Measurements from ENCODE around the gene INPP5B.
"Not testable (repeated sequence)": the region's sequence is repeated elsewhere in the genome, so short reads cannot be mapped to it uniquely, and the experiment has no call there.

The INPP5B gene

GRCh38 chr1:37947364-37947763 is 511 bp upstream of the INPP5B start:
- no peak for DNase-seq

- no peak for DNase-seq
Observed at GRCh38 chr1:37945743-37946702, 830 bp downstream of the INPP5B start.

- no peak for DNase-seq
Observed at GRCh38 chr1:37945251-37945650, 1.6 kb downstream of the INPP5B start.

- no peak for DNase-seq
Observed at GRCh38 chr1:37944816-37945215, 2.0 kb downstream of the INPP5B start.

GRCh38 chr1:37944086-37944763 is 2.6 kb downstream of the INPP5B start:
- DNase-seq = no peak

GRCh38 chr1:37940299-37940947 is 6.4 kb downstream of the INPP5B start:
- no peak for DNase-seq

- not testable (repeated sequence) for DNase-seq
Observed at GRCh38 chr1:37936760-37937159, 10.1 kb downstream of the INPP5B start.

- DNase-seq = no peak
Observed at GRCh38 chr1:37932759-37933158, 14.1 kb downstream of the INPP5B start.

GRCh38 chr1:37931361-37932158 is 15.3 kb downstream of the INPP5B start:
- peak; percentile 90 for DNase-seq

GRCh38 chr1:37931102-37931360 is 15.8 kb downstream of the INPP5B start:
- DNase-seq = no peak

- DNase-seq = no peak
Observed at GRCh38 chr1:37930246-37931101, 16.4 kb downstream of the INPP5B start.

GRCh38 chr1:37926038-37926924 is 20.6 kb downstream of the INPP5B start:
- no peak for DNase-seq

- no peak for DNase-seq
Observed at GRCh38 chr1:37925316-37925715, 21.5 kb downstream of the INPP5B start.

GRCh38 chr1:37923551-37923889 is 23.3 kb downstream of the INPP5B start:
- DNase-seq = no peak

GRCh38 chr1:37922767-37923550 is 23.9 kb downstream of the INPP5B start:
- no peak for DNase-seq

- DNase-seq = no peak
Observed at GRCh38 chr1:37919277-37919676, 27.6 kb downstream of the INPP5B start.

- no peak for DNase-seq
Observed at GRCh38 chr1:37915476-37916093, 31.3 kb downstream of the INPP5B start.

- DNase-seq = peak; percentile 43
Observed at GRCh38 chr1:37914719-37915475, 32.0 kb downstream of the INPP5B start.

GRCh38 chr1:37911478-37911877 is 35.4 kb downstream of the INPP5B start:
- not testable (repeated sequence) for DNase-seq

All from NCI-H1417 treated with DMSO at 0.1 percent for 48 hours (cell line).